ENCODE measurements around the gene MBOAT7. TPM values are rescaled to one million over a fixed set of nuclear protein-coding genes. Genes with fewer than 3 reads are reported as not detected.
A peak's percentile ranks its signal among the peaks of the same experiment; 100 is the strongest.

MBOAT7 gene
- total and polyA plus RNA-seq, 2 of the 4 experiments (the other 2 are of a cell fraction) = 11.3 to 121 TPM

- H4K5ac ChIP-seq (ENCODE audit: low read depth, low read length) = no peak overlapping the region
- no peak for TF ChIP-seq USF2 (IDR thresholded peaks at IDR 0.05; ENCODE audit: low read depth, low read length)
- TF ChIP-seq SMC3 (IDR thresholded peaks at IDR 0.05; ENCODE audit: low read depth, low read length) = no peak
- no peak for TF ChIP-seq RCOR1 (IDR thresholded peaks at IDR 0.05; ENCODE audit: insufficient replicate concordance, low read length)
- no peak for TF ChIP-seq MAFK (IDR thresholded peaks at IDR 0.05; ENCODE audit: low read depth, low read length)
- no peak for TF ChIP-seq NFE2L2 (IDR thresholded peaks at IDR 0.05; ENCODE audit: low read depth, low read length)
- TF ChIP-seq CEBPB (IDR thresholded peaks at IDR 0.05; ENCODE audit: low read depth, low read length) = no peak
- TF ChIP-seq CTCF (conservative IDR thresholded peaks at IDR 0.05; ENCODE audit: low read depth, low read length) = no peak
- TF ChIP-seq MXI1 (IDR thresholded peaks at IDR 0.05; ENCODE audit: borderline replicate concordance, low read depth, low read length) = no peak
- no peak for TF ChIP-seq RFX5 (IDR thresholded peaks at IDR 0.05; ENCODE audit: low read depth, low read length)
- TF ChIP-seq CHD1 (IDR thresholded peaks at IDR 0.05; ENCODE audit: low read depth, low read length) = no peak
- TF ChIP-seq BHLHE40 (IDR thresholded peaks at IDR 0.05; ENCODE audit: low read depth, low read length) = no peak
- TF ChIP-seq MAZ (IDR thresholded peaks at IDR 0.05; ENCODE audit: borderline replicate concordance, low read depth, low read length) = no peak
- CTCF ChIA-PET = no interaction called here
- no peak overlapping the region for H3K27ac ChIP-seq (ENCODE audit: insufficient read depth, low read length)
- no peak overlapping the region for H3K56ac ChIP-seq (ENCODE audit: extremely low read depth, insufficient read depth, low read length)
- no peak overlapping the region for H3K4ac ChIP-seq (ENCODE audit: low read depth, low read length)
- intact Hi-C loops (cut with micrococcal nuclease) = no loop called here
- BruUV-seq (replicated peaks) = no TSS peak
- H2AK9ac ChIP-seq (replicated peaks; ENCODE audit: low read depth, low read length, poor library complexity) = no peak overlapping the region
- no CpG with 5 or more reads among the region's 3 CpGs for WGBS, 2 experiments (ENCODE audit: extremely low coverage in 2 of 2, insufficient read length in 1 of 2)
- H2BK20ac ChIP-seq (ENCODE audit: low read depth, low read length) = no peak overlapping the region
- no peak overlapping the region for H4K91ac ChIP-seq (ENCODE audit: insufficient read depth, low read depth, low read length)
- H2AFZ ChIP-seq (replicated peaks; ENCODE audit: low read length, poor library complexity) = no peak overlapping the region
- peaks cover 19 to 60% of the 10 kb centered on the region in 2 experiments for H3K79me1 ChIP-seq (ENCODE audit: low read depth in 1 of 2, low read length in 2 of 2)
- no peaks in the 10 kb centered on the region for H3K9me3 ChIP-seq (ENCODE audit: control insufficient read depth, insufficient read depth, low read length)
- H2BK5ac ChIP-seq (ENCODE audit: low read depth, low read length, poor library complexity, severe bottlenecking) = no peak overlapping the region
- H3K4me1 ChIP-seq (ENCODE audit: control insufficient read depth, insufficient read depth, low read length) = peaks cover 6% of the 10 kb centered on the region
- peaks cover 16% of the 10 kb centered on the region for H3K9me1 ChIP-seq (ENCODE audit: insufficient read depth, low read length)
- dilution Hi-C loops (cut with HindIII; ENCODE audit: low sequenced_read_pairs, unreplicated experiment) = no loop called here
- no peak overlapping the region for H3K9ac ChIP-seq (ENCODE audit: low read depth, low read length)
- no peak overlapping the region for H3K4me2 ChIP-seq (ENCODE audit: low read depth, low read length)
- POLR2A ChIA-PET (ENCODE audit: unreplicated experiment) = no interaction called here
- no peak overlapping the region for H3K4me3 ChIP-seq (ENCODE audit: insufficient read depth, low read depth, low read length)
- no peak overlapping the region for H3K18ac ChIP-seq (ENCODE audit: low read depth, low read length)
- no peak for ATAC-seq (ENCODE audit: low read depth)
- no peak overlapping the region for H3K14ac ChIP-seq (replicated peaks; ENCODE audit: low read depth, low read length)
- peak; percentile 29 for DNase-seq
- no peak overlapping the region for H2AK5ac ChIP-seq (ENCODE audit: low read depth, low read length)
- in situ Hi-C loops (cut with MboI; ENCODE audit: low sequenced_read_pairs) = loop anchor here (25.0 kb wide), 1 partner anchor 1521 kb away; the partner anchor contains the start of gene U2AF2
- no peak overlapping the region for H2BK120ac ChIP-seq (ENCODE audit: low read depth, low read length)
- H4K20me1 ChIP-seq (ENCODE audit: insufficient read depth, low read length) = peaks cover 63% of the 10 kb centered on the region
- no peak overlapping the region for H2BK15ac ChIP-seq (ENCODE audit: low read depth, low read length)
- no peak overlapping the region for H4K8ac ChIP-seq (ENCODE audit: low read depth in 2 of 2, low read length in 2 of 2)
- no peak overlapping the region for H3K23ac ChIP-seq (ENCODE audit: low read depth, low read length)
- no peaks in the 10 kb centered on the region for H3K27me3 ChIP-seq (ENCODE audit: control insufficient read depth, insufficient read depth, low read length)
- H3K36me3 ChIP-seq (ENCODE audit: control insufficient read depth, insufficient read depth, low read length) = peaks cover 49% of the 10 kb centered on the region
Observed at GRCh38 chr19:54141356-54141755, 48.0 kb downstream of the MBOAT7 start.

Measured in IMR-90 (cell line).